Measurements from ENCODE around the gene FAM174B.
A peak's percentile ranks its signal among the peaks of the same experiment; 100 is the strongest.

The FAM174B gene

DNA sequence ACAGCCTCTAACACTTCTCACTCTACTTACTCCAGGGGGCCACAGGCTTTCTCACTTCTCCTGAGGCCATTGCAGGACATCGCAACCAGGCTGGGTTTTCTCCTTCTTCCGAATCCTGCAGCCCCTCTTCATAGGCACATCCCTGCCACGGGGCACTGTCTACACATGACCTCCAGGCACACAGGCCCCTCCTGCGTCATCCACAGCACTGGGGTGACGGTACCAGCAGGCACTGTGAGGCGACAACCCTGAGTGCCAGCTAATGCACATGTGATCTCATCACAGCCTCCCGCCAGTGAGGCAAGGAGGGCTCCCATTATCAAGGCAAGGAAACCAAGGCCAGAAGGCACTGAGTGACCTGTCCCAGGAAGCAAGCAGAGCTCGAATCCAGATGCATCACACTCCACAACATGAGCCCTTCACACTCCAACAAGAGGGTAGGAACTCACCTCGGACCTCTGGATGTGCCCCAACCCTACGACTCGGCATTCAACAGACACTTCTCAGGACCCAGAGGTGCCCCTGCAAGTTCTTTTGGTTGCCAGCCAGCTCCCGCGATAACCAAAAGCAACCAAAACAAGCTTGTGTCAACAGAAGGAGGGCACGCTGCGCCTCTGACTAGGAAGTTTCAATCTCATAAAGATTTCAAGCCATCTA lies 16.7 kb downstream of the FAM174B start:
- DNase-seq, result no peak

DNA sequence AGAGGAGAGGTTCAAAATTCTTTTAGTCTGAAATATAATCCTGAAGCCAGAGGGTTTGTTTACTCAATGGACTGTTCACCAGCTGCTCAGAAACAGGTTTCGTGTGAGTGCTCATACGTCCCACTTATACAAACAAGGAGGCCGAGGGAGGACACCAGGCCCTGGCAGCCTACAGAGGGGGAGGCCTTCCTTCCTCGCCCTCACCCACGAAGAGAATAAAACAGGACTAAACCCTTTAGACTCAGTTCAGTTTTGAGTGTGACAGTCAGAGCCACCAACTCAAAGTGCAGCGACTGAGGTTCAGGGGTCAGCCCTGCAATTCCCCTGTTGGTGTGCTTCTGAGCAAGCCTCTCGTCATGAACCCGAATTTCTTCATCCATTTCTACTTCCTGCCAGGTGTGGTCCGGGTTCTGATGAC lies 17.3 kb downstream of the FAM174B start:
- peak; percentile 60 for DNase-seq

DNA sequence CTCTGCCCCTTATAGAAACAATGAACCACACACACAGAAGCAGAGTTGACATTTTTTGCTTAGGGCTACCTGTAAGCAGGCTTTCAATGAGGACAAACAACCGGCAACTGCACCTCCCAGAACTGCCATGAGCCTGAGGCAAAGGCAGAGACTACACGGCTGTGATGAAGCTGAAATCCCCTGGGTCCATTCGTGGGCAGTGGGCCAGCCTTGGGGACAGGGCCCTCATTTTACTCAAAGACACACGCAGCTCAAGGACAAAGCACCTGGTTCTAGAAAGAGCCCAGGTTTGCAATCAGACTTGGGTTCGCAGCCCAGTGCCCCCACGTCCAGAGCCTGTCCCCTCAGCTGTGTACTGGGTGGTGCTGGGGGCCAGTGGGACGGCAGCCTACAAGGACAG lies 17.9 kb downstream of the FAM174B start:
- DNase-seq, result no peak

DNA sequence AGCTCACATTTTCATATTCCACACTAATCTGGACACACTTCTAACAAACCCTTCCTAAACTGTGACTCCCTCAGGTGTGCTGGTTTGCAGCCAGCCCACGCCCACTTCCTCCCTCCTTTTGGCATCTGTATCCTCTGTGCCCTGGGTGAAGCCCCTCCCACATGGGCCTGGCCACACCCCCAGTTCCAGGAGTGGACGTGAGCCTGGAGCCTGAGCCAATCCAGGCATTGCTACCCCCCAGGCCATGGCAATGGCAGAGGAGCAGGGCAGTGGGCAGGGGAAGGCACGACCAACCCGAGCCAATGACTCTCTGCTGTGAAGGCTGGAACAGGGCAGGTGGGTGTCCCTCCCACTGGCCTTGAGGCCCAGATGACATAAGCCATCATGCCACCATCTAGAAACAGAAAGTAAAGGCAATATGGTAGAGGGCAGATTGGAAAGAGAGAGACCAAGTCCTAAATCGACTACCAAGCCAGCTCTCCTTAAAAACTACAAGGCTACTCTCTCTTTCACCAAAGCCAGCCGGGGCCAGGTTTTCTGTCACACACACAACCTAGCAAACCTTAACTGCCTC lies 18.6 kb downstream of the FAM174B start:
- DNase-seq, result no peak

DNA sequence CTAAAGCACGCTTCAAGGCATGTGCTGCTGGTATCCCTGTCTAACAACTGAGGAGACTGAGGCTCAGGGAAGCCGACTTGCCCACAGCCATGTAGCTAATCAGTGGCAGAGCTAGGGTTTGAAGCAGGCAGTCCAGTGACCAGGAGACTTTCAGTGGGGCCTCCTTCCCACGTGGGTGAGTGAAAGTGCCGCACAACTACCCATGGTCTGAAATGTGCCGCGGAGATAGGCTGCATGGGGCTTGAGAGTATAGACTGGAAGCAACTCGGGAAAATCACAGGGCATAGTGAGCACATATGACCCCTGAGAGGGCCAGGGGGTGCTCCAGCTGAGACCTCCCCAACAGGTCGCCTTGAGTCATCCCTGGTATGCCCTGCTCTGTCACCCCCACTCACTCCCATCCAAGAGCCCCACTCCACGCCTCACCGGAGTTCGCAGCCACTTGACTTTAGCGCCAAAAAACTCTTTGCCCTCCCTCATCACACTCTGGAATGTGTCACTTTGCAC lies 19.1 kb downstream of the FAM174B start:
- DNase-seq, result no peak

DNA sequence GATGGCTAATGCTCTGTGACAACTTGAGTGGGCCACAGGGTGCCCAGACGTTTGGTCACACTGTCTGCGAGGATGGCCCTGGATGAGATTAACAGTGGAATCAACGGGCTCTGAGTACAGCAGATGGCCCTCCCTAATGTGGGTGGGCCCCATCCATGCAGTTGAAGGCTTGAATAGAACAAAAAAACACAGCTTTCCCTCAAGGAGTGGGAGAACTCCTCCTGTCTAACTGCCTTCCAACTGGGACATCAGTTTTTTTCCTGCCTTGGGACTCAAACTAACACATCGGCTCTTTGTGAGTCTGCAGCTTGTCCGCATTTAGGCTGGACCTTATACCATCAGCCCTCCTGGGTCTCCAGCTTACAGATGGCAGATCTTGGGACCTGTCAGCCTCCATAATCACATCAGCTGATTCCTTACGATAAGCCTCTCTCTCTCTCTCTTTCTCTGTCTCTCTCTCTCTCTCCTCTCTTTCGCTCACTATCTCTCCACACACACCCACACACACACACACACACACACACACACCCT lies 20.8 kb downstream of the FAM174B start:
- no peak for DNase-seq

DNA sequence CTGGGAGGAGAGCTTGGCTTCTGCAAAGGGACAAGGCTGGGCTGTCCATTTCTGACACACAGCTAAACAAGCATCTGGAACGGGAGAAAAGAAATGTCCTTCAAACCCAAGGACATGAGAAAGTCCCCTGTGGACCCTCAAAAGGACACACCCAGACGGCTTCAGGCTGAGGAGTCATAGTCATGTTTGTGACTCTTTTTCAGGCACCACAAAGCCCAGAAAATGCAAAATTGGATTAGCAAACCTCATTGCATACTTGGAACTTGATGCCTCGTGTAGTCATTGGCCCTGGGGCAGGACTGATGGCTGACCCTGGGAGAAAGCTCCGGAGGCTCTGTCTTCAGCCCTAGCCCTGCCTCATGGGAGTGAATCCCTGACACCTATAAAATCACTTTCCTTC lies 21.5 kb downstream of the FAM174B start:
- DNase-seq, result no peak

DNA sequence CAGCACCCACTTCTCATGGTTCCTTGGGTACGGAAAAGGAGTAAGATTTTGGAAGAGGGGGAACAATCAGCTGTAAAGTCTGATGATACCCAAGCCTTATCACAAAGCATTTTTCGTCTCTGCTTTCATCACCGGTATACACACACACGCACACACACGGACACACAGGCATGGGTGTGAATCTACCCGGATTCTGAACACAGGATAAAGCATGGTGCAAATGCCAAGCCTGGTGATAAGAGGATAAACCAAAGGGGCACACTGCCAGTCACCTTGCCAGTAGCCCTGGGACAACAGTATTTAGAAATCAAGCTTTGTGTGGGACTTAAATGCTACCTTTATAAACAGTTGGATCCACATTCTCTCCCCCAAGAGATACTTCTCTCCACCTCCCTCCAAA lies 22.2 kb downstream of the FAM174B start:
- no peak for DNase-seq

DNA sequence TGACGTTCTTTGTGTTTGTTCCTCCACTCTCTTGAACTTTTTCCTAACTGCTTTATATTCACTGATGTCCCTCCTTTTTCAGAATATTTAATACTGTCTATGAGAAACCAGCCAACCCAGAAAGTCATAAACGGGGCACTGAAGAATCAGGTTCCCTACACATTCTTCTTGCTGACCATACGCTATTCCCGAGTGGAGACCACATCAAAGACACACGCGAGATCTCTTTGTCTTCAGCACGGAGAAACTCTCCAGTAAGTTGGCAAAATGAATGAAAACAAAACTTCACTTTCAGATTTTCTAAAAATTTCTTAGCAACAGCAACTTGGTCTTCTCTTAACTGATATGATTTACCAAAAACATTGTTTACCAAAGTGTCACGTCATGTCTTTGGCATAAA lies 22.6 kb downstream of the FAM174B start:
- no peak for DNase-seq

DNA sequence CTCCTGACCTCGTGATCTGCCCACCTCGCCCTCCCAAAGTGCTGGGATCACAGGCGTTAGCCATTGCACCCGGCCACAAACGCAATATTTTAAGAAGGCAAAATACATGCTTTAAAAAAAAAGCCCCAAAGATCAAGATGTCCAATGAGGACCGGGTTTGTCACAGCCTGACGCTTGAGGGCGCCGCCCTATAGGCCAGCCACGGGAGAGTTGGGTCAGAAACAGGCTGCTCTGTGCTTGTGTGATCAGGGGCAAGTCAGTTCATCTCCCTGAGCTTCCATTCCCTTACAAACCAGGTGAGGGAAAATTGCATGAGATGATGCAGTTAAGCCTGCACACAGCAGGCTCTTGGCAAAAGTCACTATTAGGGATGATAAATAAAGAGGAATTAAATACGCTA lies 23.9 kb downstream of the FAM174B start:
- DNase-seq, result no peak

DNA sequence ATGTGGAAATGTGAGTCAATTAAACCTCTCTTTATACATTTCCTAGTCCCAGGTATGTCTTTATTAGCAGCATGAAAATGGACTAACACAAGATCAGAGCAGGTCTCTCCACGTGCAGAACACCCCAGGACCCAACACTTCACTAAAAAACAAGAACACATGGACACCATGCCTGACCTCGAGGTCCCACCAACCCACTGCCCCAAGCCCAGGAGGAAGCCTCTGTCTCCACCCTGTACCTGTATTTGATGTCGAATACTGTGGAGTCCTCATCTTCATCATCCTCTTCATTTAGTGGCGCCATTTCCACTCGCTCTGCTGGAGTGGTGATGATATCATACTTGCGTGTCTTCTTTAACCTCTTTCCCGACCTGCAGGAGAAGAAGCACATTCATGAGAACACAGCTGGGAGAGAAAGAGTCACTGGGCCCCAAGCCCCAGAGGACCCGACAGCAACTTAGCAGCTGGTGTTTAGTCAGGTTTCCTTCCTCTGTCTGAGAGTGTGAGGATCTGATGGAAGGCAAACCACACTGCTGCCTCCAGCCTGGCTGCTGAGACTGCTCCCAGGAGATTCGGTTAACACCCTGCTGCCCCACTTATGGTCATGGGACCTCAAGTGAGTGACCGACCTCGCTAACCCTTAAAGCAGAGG lies 25.5 kb downstream of the FAM174B start:
- no peak for DNase-seq

DNA sequence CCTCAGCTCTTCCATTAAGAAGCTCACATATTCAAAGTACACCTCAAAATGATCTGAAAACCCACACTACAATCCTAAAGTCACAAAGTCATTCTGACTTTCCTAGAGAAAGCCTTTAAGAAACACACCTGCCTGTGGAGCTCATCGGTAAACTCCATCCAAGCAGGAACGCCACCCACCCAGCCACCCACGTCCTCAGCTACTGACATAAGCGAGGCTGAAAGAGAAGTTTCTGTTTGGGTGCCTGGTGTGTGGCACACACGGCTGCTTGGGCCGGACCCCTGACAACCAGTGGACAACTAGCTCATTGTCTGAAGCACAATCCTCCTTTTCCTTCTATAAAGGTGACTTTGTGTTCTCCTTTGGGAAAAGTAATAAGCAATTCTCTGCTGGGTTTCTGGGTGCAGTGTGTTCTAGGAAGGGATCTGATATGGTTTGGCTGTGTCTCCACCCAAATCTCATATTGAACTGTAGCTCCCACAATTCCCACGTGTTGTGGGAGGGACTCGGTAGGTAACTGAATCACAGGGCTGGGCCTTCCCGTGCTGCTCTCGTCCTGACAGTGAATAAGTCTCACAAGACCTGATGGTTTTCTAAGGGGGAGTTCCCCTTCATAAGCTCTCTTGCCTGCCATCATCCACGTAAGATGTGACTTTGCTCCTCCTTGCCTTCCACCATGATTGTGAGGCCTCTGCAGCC lies 26.1 kb downstream of the FAM174B start:
- DNase-seq, result no peak

DNA sequence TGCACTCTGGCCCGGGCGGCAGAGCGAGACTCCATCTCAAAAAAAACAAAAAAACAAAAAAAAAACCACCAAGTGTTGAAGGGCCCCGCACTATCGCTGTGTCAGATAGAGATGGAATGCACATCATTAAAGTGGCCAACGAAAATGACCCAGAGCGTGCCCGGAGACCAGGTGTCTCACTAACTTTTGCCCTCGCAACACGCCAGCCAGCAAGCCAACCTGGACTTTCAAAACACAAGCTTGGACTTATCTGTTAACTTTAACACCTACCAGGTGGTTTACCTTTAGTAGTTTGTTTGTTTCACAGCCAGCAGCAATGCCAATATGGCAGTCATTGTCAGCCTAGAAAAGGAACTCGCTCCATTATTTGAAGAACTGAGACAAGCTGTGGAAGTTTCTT lies 28.6 kb downstream of the FAM174B start:
- DNase-seq, result no peak

DNA sequence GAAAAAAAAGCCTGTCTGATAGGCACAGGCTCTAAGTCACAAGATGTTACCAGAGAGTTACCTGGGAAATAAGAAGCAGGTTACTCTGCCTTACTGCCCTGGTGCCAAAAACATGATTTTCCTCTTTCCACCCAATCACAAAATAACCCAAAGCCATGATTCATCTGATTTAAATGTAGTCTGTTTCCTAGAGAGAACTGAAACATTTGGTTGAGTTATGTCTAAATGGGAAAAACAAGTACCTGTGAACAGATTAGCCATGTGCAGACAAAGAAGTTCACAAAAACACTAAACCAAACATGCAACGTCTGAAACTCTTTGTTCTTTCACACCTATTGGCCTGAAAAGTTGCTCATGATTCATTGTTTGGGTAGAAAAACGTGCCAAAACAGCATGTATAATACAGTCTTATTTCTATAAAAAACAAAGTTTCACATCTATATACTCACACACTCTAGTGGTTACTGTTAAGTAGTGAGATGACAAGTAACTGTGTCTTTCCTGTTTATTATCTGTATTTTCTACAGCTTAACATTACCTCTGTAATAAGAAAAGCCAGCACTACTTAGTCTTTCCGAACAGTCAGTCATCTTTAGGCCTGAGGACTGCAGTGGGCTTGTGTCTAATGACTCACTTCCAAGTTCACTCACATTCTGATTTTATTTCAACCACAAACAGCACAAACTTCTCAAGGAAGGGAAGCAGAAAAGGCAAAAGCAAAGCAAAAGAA lies 30.2 kb downstream of the FAM174B start:
- DNase-seq, result no peak

DNA sequence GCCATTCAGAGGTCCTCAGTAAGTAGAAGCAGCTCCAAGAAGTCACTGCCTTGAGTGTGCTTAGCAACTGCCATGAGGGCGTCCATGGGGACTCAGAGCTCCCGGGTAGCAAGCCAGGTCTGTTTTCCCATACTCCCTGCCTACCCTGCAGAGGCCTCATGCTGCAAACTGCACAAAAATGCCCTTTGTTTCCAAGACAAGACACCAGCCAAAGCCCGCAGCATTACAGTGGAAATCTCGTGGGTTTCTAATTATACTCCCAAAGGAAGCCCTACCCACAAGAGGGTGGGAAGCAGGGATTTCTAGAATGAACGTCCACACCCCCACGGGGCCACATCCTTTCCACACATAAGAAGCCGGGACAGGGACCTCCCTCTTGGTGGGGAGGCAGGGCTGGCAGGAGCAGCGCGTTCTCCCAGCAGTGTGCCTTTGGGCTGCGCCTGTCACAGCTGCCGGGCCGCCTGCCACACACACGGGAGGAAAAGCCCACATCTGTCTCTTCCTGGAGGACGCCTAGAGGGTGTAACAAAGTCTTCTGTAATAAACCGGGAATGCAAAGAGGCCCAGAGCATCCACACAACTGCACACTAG lies 31.1 kb downstream of the FAM174B start:
- DNase-seq, result peak; percentile 60

DNA sequence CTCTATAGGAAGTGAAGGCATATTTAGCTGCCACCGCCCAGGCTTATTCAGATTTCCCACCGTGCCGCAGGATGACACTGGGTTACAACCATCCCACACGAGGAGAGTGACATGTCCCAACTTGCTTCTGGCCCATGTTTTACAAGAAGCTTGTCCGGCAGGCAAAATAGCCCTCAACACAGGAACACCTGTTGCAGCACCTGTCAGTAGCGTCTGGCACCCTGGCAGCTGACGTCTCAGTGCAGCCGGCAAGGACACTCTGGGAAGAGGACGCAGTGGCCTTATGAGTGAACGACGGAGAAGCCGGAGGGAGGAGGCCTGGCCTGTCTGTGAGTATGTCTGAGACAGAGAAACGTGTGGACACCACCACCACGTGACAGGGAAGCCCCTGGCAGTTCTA lies 32.1 kb downstream of the FAM174B start:
- peak; percentile 64 for DNase-seq

DNA sequence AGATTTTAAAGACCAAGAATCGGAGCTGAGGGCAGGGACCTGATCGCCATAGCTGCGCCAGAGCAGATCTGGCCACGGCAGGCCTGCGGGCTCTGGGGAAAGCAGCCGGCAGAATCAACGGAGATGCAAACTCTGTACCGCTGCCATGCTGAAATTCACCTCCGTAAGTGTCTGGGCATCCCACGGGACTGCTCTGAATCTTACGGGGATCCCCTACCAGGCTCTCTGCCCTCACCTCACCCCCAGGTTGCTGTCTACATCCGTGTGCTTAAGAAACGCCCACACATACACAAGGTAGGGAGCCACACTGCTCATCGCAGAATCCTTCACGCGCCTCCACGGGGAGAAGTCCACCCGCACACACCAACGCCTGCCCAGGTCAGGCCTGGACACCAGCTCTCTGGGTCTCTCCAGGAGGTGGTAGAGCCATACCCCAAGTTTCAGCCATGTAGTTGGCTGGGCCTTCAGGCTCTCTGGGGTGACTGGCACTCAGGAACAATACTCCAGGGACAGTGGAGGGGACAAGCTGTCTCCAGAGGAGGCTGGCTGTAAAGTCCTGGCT lies 33.5 kb downstream of the FAM174B start:
- no peak for DNase-seq

DNA sequence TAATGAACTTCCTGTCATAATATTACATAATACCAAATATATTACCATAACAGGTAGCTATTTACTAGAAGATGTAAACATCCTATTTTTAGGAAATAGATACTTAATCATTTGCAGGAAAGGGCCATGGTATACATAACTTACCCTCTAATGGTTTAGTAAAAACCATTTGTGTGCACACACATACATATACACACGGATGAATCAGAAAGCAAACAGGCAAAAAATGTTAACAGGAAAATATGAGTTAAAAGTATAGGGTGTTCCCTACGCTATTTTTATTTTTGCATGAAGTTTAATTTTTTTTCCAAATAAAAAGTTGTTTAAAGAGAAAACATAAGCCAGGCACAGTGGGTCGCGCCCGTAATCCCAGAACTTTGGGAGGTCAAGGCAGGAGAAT lies 34.6 kb downstream of the FAM174B start:
- DNase-seq, result no peak

DNA sequence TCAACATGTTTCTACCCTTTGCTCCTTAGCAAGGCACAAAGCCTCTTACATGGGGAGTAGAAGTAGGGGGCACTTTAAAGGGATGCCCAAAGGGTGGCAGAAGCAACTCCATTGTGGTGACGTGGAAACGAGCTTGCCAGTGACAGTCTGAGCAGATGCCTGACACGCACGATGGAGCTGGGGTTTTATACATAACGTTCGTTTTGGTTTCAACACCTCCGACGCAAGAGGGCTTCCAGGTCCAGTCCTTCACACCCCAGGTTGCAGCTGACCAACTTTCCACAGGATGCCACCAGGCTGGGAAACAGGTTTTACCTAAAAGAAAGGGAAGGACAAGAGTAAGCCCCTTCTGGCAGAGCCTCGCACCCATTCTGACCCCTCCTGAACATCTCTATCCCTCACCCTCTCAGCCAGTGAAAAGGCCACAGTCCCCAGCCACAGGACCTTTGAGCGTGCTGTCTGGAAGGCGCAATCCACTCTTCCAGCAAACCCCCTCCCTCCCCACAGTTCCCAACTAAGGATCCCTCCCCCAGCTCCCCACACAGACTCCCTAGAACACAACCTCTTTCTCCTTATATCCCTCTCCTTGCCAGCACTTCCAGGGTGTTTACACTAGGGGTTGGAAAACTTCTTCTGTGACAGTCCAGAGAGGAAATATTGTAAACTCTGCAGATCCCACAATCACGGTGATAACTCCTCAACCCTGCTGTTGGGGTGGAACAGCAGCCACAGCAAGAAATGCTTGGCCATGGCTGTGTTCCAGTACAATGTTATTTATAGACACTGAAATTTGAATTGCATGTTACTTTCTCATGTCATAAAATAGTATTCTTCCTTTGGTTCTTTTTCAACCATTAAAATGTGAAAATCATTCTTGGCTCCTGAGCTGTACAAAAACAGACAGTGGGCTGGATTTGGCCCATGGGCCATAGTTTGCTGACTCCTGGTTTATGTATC lies 36.2 kb downstream of the FAM174B start:
- no peak for DNase-seq

DNA sequence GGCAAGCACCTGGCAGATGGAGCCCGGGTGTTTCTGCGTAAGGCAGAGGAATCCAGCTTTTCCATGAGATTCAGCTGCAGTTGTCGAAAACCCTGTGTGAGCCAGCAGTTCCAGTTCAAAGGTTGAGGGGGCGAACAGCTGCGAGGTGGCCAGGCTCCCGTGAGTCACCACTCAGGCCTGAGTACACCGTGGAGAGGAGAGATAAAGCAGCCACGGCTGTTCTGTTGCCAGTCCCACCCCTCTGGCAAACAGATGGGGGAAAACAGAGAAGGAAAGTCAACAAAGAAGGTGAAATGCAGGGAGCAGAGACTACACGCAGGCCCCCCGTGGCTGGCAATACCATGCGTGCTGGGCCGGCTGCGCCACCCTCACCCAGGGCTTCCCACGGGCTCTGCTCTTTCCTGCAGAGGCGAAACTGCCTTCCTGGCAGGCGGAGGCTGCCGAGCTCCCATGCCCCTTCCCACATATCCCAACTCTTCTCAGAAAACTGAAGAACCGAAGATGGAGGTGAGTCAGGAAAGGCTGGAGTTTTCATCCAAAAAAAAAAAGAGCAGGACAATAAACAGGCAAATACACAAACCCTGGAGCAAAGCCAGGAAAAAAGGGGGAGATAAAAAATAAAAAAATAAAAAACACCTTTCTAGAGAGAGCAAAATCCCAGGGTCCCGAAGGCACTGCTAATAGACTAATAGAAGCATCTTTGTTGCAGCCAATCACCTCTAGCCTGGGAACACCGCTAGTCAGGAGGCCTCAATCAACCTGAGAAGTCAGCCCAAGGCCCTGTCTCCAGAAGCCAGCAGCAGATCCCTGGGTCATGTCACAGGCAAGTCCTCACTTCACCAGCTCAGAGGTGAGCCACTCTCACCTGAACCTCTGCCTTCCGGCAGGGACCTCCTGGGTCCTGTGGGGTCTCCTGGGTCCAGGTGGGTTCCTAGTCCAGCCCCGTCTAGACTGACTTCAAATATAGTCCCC lies 37.7 kb downstream of the FAM174B start:
- DNase-seq, result peak; percentile 16
